Suppressor macrophage treated with lipopolysaccharide for 4 hours (primary cell): ENCODE measurements around the gene EFEMP1.
A peak's percentile ranks its signal among the peaks of the same experiment; 100 is the strongest.

Source experiments
- DNase-seq: peaks from one replicate; pipeline ENCODE4 v3.0.0-alpha.2; 2020

EFEMP1 gene

DNA sequence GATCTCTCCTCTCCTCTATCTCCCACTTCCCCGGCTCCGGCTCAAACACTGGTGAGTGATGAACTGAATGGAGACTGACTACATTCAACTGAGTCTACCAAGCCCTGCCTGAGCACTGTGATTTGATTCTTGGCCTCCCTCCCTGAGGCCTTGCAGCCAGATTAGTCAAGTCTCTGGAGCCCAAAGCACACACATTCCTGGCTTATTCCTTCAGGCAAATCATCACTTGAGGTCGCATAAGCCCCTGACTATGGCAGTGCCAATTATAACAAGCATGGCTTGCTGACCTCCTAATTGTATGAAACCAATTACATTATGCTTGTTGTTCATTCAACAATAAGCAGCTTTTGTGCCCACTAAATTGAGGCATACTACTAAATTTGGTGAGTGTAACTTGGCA lies 34.6 kb downstream of the EFEMP1 start:
- no peak for DNase-seq

DNA sequence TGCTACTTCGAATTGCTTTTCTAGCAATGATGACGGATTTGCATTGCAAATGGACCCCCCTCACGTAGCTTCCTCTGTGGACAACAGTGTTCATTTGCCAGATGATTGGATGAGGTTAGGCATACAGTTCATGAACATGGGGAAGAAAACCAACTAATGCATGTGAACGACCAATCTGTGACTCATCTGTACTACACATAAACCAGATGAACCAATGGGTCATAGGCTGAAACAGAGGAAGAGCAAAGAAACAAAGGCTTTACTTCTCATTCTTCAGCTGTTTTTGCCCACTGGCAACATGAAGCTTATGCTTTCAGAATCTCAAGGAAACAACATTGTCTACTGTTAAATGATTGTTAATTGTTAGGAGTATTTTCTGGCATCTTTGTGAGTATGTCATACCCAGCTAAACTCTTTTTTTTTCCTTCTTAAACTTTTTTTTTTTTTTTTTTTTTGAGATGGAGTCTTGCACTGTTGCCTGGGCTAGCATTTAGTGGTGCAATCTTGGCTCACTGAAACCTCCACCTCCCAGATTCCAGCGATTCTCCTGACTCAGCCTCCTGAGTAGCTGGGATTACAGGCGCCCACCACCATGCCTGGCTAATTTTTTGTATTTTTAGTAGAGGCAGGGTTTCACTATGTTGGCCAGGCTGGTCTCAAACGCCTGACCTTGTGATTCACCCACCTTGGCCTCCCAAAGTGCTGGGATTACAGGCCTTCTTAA lies 35.5 kb downstream of the EFEMP1 start:
- peak; percentile 23 for DNase-seq

DNA sequence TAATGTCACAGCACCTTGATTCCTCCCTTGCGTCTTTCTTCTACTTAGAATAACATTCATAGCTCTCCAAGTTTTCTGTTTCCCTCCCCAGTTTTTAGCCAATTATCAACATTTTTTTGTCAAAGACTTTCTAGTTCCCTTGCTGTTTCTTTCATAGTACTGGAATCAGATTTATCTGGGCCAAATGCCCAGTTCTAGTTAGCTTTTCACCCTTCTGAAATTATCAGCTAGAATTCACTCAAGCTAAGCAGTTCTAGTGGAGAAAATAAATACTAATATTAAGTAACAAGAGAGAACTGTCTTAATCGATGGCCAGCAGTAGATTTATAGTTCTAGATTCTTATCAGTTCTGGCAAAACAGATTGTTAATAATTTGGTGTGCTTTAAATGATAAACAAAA lies 36.2 kb downstream of the EFEMP1 start:
- no peak for DNase-seq

DNA sequence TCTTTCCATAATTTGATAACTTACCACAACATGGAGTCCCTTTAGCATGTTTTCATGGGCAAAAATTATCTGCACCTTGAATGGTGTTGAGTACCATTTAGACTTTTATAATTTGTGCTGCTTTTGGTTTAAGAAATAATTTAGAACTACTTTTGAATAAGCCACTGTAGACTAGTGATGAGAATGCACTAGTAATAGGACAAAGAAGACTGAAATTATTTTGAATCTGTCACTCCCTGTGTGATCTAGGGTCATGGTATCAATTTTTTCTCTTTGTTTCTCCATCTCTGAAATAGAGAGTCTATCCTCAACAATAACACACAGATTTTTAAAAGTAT lies 37.7 kb downstream of the EFEMP1 start:
- no peak for DNase-seq

DNA sequence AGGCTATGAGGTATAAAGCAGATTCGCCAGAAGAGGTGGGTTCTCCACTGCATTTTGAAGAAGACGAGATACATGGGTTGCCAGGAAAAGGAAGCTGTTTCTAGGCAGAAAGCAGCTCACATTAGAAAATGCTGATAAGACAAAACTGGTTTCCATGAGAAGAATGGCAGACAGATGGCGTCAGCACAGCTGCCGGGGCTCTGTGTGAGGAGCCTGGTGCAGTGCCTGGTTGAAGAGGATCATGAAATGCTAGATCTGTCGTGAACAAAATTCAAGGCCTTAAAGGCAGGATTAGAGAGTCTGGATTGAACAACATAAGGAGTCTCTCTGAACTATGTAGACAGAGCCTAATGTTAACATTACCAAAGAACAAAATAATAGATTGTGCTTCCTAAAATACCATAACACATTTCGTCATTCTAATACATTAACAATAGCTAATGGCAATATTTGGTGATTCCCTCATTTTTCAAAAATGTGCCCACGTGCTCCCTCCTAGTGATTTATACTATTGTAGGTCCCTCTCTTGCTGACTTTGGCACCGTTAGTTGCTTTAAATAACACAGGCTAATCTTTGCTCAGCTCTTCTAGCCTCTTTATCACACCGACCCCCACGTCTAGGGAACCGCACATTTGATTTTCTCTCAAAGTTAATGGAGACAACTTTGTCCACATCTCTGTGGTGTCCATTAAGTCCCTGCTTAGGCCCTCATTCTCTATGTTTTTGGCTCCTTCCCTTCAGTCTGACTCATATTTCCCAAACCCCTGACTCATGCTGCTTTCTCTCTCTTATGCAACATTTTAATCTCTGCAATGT lies 38.2 kb downstream of the EFEMP1 start:
- peak; percentile 63 for DNase-seq

DNA sequence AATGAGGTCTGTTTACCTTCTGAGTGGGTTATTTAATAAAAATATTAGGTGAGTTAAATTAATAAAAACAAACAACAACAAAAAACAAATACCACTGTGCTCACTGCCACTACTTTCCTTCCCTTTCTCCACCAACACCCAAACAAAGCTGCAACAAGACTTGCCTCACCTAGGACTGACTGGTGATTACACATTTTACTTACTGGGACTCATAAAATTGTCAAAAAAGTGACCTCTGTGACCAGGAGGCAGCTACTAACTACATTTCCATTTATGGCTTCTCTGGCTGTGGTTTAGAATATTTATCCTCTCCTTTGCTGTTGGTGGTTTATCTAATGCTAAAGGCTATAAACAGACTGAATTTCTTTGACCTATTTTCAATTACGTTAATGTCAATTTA lies 39.8 kb downstream of the EFEMP1 start:
- no peak for DNase-seq

DNA sequence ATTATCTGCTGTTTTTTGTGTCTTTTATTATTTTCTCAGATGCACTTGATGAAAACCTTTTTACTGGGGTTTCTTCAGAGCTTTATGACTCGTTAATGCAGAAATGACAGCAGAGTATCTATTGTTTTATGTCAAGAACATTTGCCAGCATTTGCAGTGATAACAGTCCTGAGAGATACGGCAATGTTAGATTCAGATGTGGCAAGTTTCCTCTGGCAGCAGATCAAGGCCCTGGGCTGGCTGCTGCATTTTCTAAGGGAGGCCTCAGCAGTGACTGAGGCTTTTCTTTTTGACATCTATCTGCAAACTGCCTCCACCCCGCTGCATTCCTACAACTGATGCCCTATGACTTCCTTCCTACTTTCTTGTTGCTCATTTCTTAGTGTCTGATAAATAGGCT lies 40.2 kb downstream of the EFEMP1 start:
- DNase-seq = no peak

DNA sequence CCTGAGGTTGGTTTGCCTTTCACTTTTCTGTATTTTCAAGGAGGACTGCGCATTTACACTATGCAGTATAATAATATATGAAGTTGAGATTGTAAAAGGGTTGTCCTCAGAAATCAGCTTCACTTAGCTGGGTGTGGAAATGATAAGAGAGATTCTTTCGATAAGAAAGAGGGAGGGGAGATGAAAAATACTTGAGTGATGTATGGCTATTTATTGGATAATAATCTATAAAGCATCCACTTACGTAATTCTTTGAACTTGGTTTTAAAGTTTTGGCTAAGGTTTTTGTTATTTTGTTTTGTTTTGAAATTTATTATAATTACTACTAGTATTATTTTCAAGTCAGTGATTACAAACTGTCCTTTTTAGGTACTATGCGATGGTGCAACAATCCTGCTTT lies 40.6 kb downstream of the EFEMP1 start:
- no peak for DNase-seq

DNA sequence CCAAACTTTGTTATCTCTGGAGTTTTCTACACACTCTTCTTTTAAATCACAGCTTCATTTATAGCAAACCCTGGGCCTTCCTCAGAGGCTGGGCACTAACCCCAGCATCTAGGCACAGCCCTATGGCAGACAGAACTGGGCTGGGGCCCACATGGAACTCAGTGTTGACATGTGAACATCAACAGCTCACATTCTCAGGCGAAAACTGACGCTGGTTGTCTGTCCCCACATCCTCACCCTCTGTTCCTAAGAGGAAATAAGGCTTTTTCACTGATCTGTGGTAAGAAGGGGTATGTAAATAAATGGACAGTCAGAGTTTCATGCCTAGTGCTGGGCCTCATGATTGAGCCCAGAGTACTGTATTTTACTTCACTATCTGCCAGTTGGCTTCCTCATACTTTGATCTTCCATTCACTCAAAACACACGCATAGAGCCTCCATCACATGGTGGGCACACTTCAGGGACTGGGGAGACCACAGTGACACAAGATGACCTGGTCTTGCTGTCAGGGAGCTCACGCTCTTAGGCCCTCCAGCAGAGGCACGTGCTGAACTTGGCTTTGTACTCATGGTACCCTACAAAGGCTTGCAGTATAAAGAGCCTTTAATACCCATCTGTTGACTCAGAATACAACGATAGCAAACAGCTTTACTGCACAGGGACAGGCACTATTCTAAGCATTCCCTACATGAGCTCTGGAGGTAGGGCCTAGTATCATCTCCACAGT lies 43.0 kb downstream of the EFEMP1 start:
- DNase-seq = no peak

DNA sequence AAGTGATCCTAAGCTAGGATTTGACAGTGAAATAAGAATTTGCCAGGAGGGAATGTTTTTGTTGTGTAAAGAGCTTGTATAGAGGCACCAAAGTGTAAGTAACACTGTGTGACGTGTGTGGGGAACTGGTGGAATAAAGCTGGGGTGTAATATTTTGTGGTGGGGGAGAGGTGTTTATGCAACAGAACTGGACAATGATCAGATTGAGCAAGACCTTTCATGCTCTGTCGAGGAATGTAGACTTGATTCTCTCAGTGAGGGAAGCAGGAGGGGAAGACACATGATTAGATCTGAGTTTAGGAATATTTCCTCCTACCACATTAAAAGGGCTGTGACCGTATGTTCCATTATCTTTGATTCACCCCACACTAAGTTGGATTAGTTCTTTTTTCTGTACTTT lies 43.6 kb downstream of the EFEMP1 start:
- peak; percentile 11 for DNase-seq

DNA sequence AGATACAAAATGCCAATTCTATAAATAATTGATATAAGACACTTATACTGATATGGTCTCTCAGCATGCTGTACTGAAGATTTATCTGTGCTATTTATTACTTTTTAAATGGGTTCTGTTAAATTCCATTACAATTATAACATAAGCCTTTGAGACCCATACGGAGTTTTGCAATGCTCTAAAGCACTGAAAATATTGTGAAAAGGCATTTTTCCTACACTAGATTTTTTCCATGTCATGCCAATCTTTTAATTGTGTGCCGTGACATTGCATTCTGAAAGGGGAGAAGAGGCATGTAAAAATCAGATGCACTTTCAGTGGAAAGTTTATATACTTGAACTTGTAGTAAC lies 46.5 kb downstream of the EFEMP1 start:
- no peak for DNase-seq

DNA sequence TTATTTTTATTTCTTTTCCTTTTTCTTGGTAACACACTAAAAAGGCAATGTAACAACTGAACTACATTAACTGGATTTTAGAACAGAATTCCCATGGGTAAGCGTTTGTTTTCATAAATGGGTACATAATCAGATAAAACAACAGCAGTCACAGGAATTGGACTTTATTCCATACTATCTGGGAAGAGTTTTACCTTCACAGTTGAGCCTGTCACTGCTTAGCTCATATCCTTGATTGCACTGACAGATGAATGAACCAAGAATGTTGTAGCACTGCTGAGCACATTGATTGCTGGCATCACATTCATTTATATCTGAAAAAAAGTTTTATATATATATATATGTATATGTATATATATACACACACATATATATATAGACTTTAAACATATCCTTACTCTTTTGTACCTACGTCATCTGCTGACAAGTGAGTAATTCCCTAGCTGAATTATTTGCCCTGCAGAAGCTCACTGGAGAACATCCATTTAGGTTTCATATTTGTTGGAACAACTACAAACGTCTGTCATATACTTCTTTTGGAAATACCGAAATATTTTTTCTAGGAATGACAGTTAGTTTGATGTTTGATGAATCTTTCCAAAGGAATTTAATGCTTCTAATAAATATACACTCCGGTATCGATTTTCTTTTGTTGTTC lies 47.0 kb downstream of the EFEMP1 start:
- DNase-seq = no peak

DNA sequence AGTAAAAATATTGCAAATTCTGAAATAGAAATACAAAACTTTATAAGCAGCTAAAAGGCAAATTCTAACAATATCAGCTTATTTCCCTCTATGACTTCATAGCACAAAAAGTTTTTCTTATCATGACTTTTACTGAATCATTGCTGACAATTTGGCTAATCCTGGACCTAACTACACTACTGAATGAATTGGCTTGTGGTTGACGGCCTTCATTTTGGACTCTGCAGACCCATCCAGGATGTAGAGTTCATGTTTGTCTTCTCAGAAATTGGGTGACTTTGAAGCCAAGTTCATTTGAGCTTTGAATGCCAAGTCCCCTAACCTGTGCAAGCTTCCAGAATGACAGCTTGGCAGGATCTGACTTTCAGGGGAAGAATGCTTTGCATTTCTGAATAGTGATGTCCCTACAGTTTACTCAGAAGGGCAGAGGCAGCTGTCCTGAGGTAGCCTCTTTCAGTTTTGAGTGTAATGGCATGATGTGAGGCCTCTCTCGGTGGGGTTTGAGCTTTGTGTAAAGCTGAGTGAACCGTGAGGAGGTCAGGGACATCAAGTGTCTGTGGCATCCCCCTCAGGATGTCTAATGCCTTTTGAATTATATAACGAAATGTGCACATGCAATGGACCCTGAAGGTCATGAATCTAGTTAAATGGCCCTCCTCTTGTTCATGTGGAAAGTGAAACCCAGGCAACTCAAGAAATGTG lies 48.0 kb downstream of the EFEMP1 start:
- DNase-seq = no peak

DNA sequence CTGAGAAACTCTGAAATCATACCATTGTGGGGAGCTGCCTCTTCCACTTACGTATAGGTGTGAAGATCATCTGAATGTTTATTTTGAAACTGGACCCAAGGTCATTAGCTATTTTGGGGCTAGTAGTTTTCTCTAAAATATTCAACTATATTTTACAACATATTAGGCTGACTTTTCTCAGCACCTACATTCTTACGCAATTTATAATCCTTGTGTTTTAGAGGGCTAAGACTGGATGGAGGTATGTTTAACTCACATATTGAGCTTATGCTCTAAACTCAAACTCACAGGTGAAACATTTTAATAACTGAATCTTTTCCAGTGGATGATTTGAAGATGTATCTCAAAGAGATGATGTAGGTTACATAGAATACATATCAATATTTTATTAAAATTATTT lies 49.2 kb downstream of the EFEMP1 start:
- no peak for DNase-seq

DNA sequence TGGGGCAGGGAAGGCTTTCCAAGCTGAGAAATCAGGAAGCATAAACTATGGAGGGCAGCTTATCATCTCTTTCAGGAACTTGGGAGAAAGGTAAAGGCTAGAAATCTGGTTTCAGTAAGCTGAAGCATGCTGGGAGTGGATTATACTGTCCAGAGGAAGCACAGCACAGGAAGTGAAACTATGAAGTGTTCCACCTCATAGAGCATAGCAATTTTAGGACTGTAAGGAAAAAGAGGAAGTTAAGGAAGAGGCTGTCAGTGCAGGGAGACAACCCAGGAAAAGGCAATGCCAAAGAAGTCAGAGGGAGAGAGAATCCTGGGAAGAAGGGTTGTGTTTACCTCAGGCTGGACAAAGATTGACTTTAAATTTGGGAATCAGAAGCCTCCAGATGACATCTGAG lies 51.9 kb downstream of the EFEMP1 start:
- peak; percentile 77 for DNase-seq

DNA sequence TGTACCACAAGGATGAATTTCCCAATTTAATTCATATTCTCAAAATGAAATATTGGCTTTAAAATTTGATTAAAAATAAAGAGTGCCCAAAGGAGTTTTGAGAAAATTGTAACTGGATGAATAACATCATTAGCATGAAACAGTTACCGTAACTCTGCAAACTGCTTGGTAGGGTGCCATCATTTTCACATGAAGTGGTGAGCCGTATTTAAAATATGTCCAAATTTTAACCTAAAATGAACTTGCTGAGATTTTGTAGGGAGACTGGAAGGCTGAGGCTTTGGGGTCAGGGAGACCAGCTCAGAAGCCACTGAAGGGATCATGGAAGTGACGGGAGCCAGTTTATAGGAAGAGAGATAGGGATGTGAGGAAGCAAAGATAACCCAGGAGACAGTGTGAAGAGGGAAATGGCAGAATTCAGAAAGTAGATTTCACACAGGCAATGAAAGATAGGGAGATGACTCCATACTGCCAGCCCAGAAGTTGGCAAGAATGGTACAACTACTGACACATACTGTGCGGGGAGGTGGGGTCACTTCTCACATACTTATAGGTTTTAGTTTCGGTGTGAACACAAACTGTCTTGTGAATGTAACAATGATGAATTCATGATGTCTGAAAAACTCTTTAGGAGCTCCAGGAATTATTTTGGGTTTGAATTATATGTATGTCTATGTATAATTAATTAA lies 53.8 kb downstream of the EFEMP1 start:
- no peak for DNase-seq

DNA sequence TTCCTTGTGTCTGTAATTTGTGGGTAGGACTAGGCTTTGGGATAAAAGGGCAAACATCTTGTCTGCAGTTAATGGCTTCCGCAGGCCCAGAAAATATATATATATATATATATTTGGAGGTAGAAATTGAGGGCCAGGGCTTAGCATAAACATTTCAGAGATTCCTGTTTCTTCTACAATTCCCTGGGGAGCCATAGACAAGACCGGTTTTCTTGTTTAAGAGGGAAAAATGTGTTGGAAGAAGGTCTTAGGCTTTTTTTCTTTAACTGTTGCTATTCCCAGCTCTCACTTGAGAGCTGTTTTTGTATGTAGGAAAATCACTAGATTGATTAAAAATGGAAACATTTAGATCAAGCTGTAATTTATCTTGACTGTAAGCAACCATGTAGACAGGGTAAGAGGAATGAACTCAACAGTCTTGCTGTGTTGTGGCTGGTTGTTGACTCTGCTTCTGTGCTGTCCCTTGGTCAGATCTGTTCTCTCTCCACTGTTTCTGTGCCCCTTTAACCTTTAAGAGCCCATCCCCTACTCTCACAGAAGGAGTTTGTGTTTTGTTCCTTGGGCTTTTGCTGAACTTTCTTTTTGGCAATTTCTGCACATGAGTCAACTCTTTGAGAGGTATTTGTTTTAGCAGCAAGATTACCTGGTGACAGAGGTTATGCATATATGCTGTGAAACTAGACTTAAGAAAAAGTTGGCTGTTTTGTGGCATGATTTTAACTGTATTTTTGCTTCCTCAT lies 58.3 kb downstream of the EFEMP1 start:
- no peak for DNase-seq

DNA sequence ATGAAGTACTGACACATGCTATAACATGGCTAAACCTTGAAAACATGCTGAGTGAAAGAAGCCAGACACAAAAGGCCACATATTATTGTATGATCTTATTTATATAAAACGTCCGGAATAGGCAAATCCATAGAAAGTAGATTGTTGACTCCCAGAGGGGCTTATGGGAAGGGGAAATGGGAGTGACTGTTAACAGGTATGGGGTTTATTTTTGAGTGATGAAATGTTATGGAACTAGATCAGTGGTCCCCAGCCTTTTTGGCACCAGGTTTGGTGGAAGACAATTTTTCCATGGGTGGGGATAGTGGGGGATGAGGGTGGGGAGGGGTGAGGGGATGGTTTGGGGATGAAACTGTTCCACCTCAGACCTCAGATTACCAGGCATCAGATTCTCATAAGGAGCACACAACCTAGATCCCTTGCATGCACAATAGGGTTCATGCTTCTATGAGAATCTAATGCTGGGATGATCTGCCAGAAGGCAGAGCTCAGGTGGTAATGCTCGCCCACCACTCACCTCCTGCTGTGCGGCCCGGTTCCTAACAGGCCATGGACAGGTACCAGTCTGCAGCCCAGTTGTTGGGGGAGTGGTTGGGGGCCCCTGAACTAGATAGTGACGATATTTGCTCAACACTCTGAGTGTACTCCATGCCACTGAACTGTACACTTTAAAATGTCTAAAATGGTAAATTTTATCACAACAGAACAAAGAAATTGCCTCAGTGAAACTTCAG lies 59.1 kb downstream of the EFEMP1 start:
- DNase-seq = no peak

DNA sequence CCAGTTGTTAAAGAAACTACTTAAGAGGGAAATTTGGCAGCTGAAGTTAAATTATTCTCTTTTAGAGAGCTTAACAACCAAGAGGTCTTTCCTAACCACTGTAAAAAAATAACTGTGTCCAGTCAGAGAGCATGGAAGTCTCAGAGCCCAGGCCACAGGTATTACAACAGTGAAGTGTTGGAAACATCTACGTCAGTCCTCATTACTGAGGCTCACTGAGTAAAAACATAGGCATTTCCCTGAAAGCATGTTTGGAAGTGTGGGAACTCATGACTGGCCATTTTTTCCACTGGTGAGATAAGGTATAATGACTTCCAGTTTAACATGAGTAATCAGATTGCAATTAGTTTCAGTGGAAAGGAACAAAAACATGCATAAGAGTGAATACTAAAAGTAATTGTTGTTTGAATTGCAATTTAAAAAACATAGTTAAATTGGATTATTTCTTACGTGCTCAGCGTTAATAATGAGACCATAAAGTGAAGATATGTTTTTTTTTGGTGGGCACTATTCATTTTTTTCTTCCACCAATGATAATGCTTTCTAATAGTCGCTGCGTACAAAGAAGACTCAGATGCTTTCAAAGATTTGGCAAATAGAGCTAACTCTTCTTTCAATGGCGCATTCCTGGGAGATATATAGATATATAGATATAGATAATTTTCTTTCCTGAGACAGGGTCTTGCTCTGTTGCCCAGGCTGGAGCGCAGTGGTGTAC lies 60.8 kb downstream of the EFEMP1 start:
- DNase-seq = peak; percentile 33

DNA sequence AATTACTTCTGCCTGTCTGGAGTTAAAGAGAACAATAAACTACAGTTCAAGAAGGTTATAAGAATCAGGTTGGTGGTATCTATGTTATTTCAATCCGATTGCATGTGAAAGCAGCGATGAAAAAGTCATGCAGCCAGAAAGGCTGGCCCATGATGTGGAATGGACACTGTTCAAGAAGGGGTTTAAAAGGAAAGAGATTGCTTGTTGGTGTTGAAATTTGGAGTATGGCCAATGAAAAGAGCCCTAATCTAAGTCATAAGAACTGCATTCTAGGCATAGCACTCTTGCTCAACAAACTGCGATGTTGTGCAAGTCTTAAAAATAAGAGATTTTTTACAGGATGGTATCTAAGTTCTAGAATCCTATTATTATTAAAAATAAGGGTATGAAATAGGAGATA lies 61.3 kb downstream of the EFEMP1 start:
- peak; percentile 37 for DNase-seq
